NCI-H226 (cell line): ENCODE results near the gene LRRC56.
"Not testable (repeated sequence)": the region's sequence is repeated elsewhere in the genome, so short reads cannot be mapped to it uniquely, and the experiment has no call there.

Experiments
- DNase-seq: peaks from one replicate; pipeline ENCODE4 v3.0.0-alpha.2; 2015

Gene LRRC56

GRCh38 chr11:560305-561147 lies 23.2 kb downstream of the LRRC56 start, which contains the start of the genes LMNTD2 and RASSF7:
TSS of gene LMNTD2 (minus strand) at chr11:560738. CDS start at chr11:560716, 22 bp downstream.
TSS of gene RASSF7 (plus strand) at chr11:560970. CDS start at chr11:561769, 799 bp downstream.
- peak; percentile 80 for DNase-seq

GRCh38 chr11:561148-562003 lies 24.0 kb downstream of the LRRC56 start:
- peak; percentile 92 for DNase-seq

GRCh38 chr11:562046-562645 lies 24.8 kb downstream of the LRRC56 start:
- DNase-seq: peak; percentile 0

- DNase-seq: no peak
Measured at GRCh38 chr11:563066-563811, 25.9 kb downstream of the LRRC56 start.

- no peak for DNase-seq
Measured at GRCh38 chr11:563812-564578, 26.7 kb downstream of the LRRC56 start.

GRCh38 chr11:565921-566509 lies 28.7 kb downstream of the LRRC56 start:
- DNase-seq: peak; percentile 43

- peak; percentile 1 for DNase-seq
Measured at GRCh38 chr11:567011-567628, 29.8 kb downstream of the LRRC56 start.

- DNase-seq: peak; percentile 0
Measured at GRCh38 chr11:567629-568292, 30.4 kb downstream of the LRRC56 start.

- DNase-seq: peak; percentile 92
Measured at GRCh38 chr11:568306-569157, 31.2 kb downstream of the LRRC56 start.

- no peak for DNase-seq
Measured at GRCh38 chr11:569158-569885, 32.0 kb downstream of the LRRC56 start.

GRCh38 chr11:571802-572185 lies 34.5 kb downstream of the LRRC56 start:
- DNase-seq: no peak

- DNase-seq: no peak
Measured at GRCh38 chr11:573146-573759, 35.9 kb downstream of the LRRC56 start.

- DNase-seq: not testable (repeated sequence)
Measured at GRCh38 chr11:574031-574570, 36.8 kb downstream of the LRRC56 start.

GRCh38 chr11:574632-575312 lies 37.4 kb downstream of the LRRC56 start:
- DNase-seq: no peak

- peak; percentile 39 for DNase-seq
Measured at GRCh38 chr11:575313-575995, 38.1 kb downstream of the LRRC56 start.

- DNase-seq: peak; percentile 88
Measured at GRCh38 chr11:575996-576768, 38.9 kb downstream of the LRRC56 start, which contains the start of gene PHRF1. TSS of gene PHRF1 (plus strand) at chr11:576470. CDS start at chr11:581513, 5,043 bp downstream.
